Measurements from ENCODE around the gene RPS27L.
"Not testable (repeated sequence)": the region's sequence is repeated elsewhere in the genome, so short reads cannot be mapped to it uniquely, and the experiment has no call there.

The RPS27L gene

DNA sequence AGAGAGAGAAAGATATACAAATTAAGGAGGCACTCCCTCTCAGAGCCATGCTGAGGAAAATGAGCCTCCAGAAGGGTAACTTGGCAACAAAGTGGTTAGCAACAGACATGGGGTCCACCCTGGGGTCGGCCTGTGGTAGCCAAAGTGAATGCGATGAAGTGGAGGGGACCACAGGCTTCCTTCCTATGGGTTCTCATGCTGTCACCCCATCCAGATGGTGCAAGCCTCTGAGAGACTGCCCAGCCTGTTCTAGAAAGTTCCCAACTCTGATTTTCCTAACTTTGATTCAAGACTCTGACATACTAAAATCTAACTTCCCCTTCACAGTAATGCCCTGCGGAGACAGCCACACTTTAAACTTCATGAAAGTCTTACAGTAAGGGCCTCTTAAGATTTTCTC lies 53.9 kb downstream of the RPS27L start:
- DNase-seq, result no peak

GRCh38 chr15:63099581-63099980 lies 57.7 kb downstream of the RPS27L start:
- not testable (repeated sequence) for DNase-seq

- DNase-seq, result not testable (repeated sequence)
These were observed 58.4 kb downstream of the RPS27L start for GRCh38 chr15:63098901-63099300.
